GM23338 (cell line): Measurements from ENCODE around the gene KCNJ16. TPM values are rescaled to one million over a fixed set of nuclear protein-coding genes. Genes with fewer than 3 reads are reported as not detected.

Experiments
- ATAC-seq: fragments of 200-7000 bp; cut with Tn5 transposase; 3 replicates; pipeline ENCODE4 v1.9.1; 2020
- DNase-seq: peaks from one replicate; pipeline ENCODE4 v3.0.0-alpha.2; 2015; ENCODE audit warnings: low spot score
- H2AFZ ChIP-seq: fragments of 200-600 bp; sonication (generic); 2 replicates; pipeline ENCODE4 v1.8.0; 2016; ENCODE audit warnings: antibody characterized with exemption, mild to moderate bottlenecking, moderate library complexity
- H3F3A ChIP-seq: fragments of 200-600 bp; sonication (generic); replicated peaks from 2 replicates; pipeline ENCODE4 v1.8.0; 2017; ENCODE audit warnings: antibody characterized with exemption, mixed run types, low read depth
- H3K27ac ChIP-seq: fragments of 200-600 bp; sonication (generic); 2 replicates; pipeline ENCODE4 v1.6.1; 2016; ENCODE audit warnings: low read depth
- H3K27me3 ChIP-seq: fragments of 200-600 bp; sonication (generic); 2 replicates; pipeline ENCODE4 v1.8.0; 2016; ENCODE audit warnings: mild to moderate bottlenecking, mixed run types, moderate library complexity; ENCODE audit not compliant: insufficient read depth
- H3K36me3 ChIP-seq: fragments of 200-600 bp; sonication (generic); 2 replicates; pipeline ENCODE4 v1.8.0; 2016; ENCODE audit warnings: mild to moderate bottlenecking; ENCODE audit not compliant: insufficient read depth
- H3K4me1 ChIP-seq: fragments of 200-600 bp; sonication (generic); 2 replicates; pipeline ENCODE4 v1.8.0; 2016; ENCODE audit warnings: mild to moderate bottlenecking, moderate library complexity; ENCODE audit not compliant: insufficient read depth
- H3K4me2 ChIP-seq: fragments of 200-600 bp; sonication (generic); 2 replicates; pipeline ENCODE4 v1.7.1; 2017; ENCODE audit warnings: mixed run types
- H3K4me3 ChIP-seq: fragments of 200-600 bp; sonication (generic); 2 replicates; pipeline ENCODE4 v1.6.1; 2016; ENCODE audit warnings: mixed run types
- H3K79me2 ChIP-seq: fragments of 200-600 bp; sonication (generic); replicated peaks from 2 replicates; pipeline ENCODE4 v1.8.0; 2017; ENCODE audit warnings: mild to moderate bottlenecking; ENCODE audit not compliant: insufficient read depth
- H3K9me2 ChIP-seq: fragments of 200-600 bp; sonication (generic); 2 replicates; pipeline ENCODE4 v1.8.0; 2017; ENCODE audit not compliant: insufficient read depth
- H4K20me1 ChIP-seq: fragments of 200-600 bp; sonication (generic); replicated peaks from 2 replicates; pipeline ENCODE4 v1.8.0; 2017; ENCODE audit warnings: mild to moderate bottlenecking; ENCODE audit not compliant: insufficient read depth
- H3K27ac Mint-ChIP-seq: 2 replicates; pipeline ENCODE4 v1.8.0; 2020; ENCODE audit warnings: inconsistent platforms, mild to moderate bottlenecking, moderate library complexity, mixed read lengths
- H3K27me3 Mint-ChIP-seq: 3 replicates; pipeline ENCODE4 v1.8.0; 2022; ENCODE audit warnings: low read depth, mild to moderate bottlenecking, moderate library complexity, mixed read lengths, inconsistent platforms; ENCODE audit not compliant: insufficient read depth, poor library complexity
- H3K36me3 Mint-ChIP-seq: 3 replicates; pipeline ENCODE4 v1.8.0; 2021; ENCODE audit warnings: low read depth, mild to moderate bottlenecking, inconsistent platforms, moderate library complexity, mixed read lengths
- H3K4me1 Mint-ChIP-seq: 3 replicates; pipeline ENCODE4 v1.8.0; 2020; ENCODE audit warnings: mild to moderate bottlenecking, inconsistent platforms, mixed read lengths
- H3K4me3 Mint-ChIP-seq: 3 replicates; pipeline ENCODE4 v1.8.0; 2021; ENCODE audit warnings: moderate library complexity, mild to moderate bottlenecking, inconsistent platforms, mixed read lengths
- H3K9me3 Mint-ChIP-seq: 3 replicates; pipeline ENCODE4 v1.8.0; 2020; ENCODE audit warnings: moderate library complexity, mild to moderate bottlenecking, inconsistent platforms, mixed read lengths
- CREB1 ChIP-seq: fragments of 250-450 bp; sonication (Bioruptor Pico); IDR thresholded peaks from 2 replicates; pipeline ENCODE4 v1.5.0; 2020; ENCODE audit warnings: low read depth, mild to moderate bottlenecking, moderate library complexity
- ETS1 ChIP-seq: IDR thresholded peaks from 2 replicates; pipeline ENCODE4 v1.6.1; 2016; ENCODE audit warnings: antibody characterized with exemption
- EZH2 ChIP-seq: fragments of 200-600 bp; sonication (generic); IDR thresholded peaks from one replicate; pipeline ENCODE4 v1.8.0; 2017; ENCODE audit warnings: antibody characterized with exemption, mild to moderate bottlenecking, low read depth; ENCODE audit not compliant: unreplicated experiment
- EZH2phosphoT487 ChIP-seq: fragments of 200-600 bp; sonication (generic); IDR thresholded peaks from one replicate; pipeline ENCODE4 v1.8.1; 2018; ENCODE audit warnings: antibody characterized with exemption; ENCODE audit not compliant: unreplicated experiment
- JUNB ChIP-seq: IDR thresholded peaks from one replicate; pipeline ENCODE4 v1.6.1; 2016; ENCODE audit warnings: antibody characterized with exemption; ENCODE audit not compliant: unreplicated experiment
- NANOG ChIP-seq: IDR thresholded peaks from 2 replicates; pipeline ENCODE4 v1.6.1; 2016; ENCODE audit warnings: antibody characterized with exemption, borderline replicate concordance
- POLR2AphosphoS5 ChIP-seq: IDR thresholded peaks from 2 replicates; pipeline ENCODE4 v1.6.1; 2016; ENCODE audit warnings: antibody characterized with exemption, low read depth
- STAT1 ChIP-seq: IDR thresholded peaks from one replicate; pipeline ENCODE4 v1.6.1; 2016; ENCODE audit warnings: antibody characterized with exemption; ENCODE audit not compliant: unreplicated experiment
- ZNF114 ChIP-seq: fragments of 250-450 bp; sonication (Bioruptor Pico); IDR thresholded peaks from 2 replicates; pipeline ENCODE4 v1.5.0; 2020; ENCODE audit warnings: mild to moderate bottlenecking, moderate library complexity
- ZNF331 ChIP-seq: fragments of 250-450 bp; sonication (Bioruptor Pico); IDR thresholded peaks from 2 replicates; pipeline ENCODE4 v1.5.0; 2020; ENCODE audit warnings: low read depth, mild to moderate bottlenecking, moderate library complexity
- polyA plus RNA-seq: library from polyadenylated mRNA; unstranded; fragments of >200 nt; fragmentation: Nextera tagmentation; extraction: Ambion mirVana; gene quantifications from 2 replicates; pipeline ENCODE4 v1.2.1, GENCODE V29; 2016
- total RNA-seq: library from RNA; depleted of rRNA; stranded (reverse); fragments of >200 nt; shearing (Covaris generic); gene quantifications from 2 replicates; pipeline ENCODE4 v1.2.3, GENCODE V29; 2014
- TF ChIP-seq, protein P1 (sequence below): IDR thresholded peaks from one replicate; pipeline ENCODE4 v1.6.1; 2018; ENCODE audit warnings: antibody characterized with exemption; ENCODE audit not compliant: unreplicated experiment
- TF ChIP-seq, protein P2 (sequence below), 2 experiments: fragments of 200-600 bp in 1 of 2; sonication (generic) in 1 of 2; conservative IDR thresholded peaks; 2 replicates each; pipeline versions ENCODE4 v1.5.1 to v1.6.1; 2016 to 2017; ENCODE audit warnings: antibody characterized with exemption in 2 of 2, low read depth in 2 of 2, mild to moderate bottlenecking in 2 of 2, moderate library complexity in 1 of 2

KCNJ16 gene
- total and polyA plus RNA-seq, 2 experiments from 2014 or later: not detected

DNA sequence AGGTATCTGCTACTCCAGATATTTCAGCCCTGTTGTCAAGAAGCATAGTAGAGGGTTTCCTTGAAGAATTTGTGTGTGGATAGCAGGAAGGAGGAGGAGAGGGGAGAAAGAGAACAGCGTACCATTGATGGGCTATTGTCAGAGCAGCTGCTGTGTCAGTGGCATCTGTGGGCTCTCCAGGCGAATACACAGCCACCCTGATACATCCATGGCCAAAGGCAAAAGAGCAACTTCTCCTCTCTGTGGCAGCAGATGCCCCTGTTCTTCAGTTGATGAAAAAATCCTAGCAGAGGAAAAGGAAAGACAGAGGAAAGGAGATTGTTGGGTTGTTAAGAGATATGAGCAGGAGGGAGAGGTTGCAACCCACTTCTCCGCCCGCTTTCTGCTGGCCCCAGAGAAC is 82.1 kb downstream of the KCNJ16 start:
- Histone ChIP-seq H4K20me1 (no peaks in the 10 kb centered on the region), H3K79me2 (no peaks in the 10 kb centered on the region), H3K4me2 (no peak overlapping the region), H2AFZ (no peak overlapping the region), H3F3A (no peaks in the 10 kb centered on the region), H3K27ac (no peak overlapping the region), H3K36me3 (no peaks in the 10 kb centered on the region), H3K4me1 (no peaks in the 10 kb centered on the region), H3K27me3 (no peaks in the 10 kb centered on the region), H3K4me3 (no peak overlapping the region), H3K9me2 (no peaks in the 10 kb centered on the region; the same call in 1 of the 2 replicates)
- Mint-ChIP-seq H3K4me1 (no peaks in the 10 kb centered on the region), H3K9me3 (no peaks in the 10 kb centered on the region), H3K27me3 (peaks cover 2% of the 10 kb centered on the region), H3K4me3 (no peak overlapping the region), H3K36me3 (no peaks in the 10 kb centered on the region), H3K27ac (no peak overlapping the region)
- DNase-seq: no peak
- TF ChIP-seq ZNF114 (CRISPR knock-in tag) (no peak), EZH2phosphoT487 (no peak), POLR2AphosphoS5 (no peak), NANOG (no peak), STAT1 (no peak), EZH2 (no peak), JUNB (no peak), ETS1 (no peak)
- TF ChIP-seq, protein P1, sequence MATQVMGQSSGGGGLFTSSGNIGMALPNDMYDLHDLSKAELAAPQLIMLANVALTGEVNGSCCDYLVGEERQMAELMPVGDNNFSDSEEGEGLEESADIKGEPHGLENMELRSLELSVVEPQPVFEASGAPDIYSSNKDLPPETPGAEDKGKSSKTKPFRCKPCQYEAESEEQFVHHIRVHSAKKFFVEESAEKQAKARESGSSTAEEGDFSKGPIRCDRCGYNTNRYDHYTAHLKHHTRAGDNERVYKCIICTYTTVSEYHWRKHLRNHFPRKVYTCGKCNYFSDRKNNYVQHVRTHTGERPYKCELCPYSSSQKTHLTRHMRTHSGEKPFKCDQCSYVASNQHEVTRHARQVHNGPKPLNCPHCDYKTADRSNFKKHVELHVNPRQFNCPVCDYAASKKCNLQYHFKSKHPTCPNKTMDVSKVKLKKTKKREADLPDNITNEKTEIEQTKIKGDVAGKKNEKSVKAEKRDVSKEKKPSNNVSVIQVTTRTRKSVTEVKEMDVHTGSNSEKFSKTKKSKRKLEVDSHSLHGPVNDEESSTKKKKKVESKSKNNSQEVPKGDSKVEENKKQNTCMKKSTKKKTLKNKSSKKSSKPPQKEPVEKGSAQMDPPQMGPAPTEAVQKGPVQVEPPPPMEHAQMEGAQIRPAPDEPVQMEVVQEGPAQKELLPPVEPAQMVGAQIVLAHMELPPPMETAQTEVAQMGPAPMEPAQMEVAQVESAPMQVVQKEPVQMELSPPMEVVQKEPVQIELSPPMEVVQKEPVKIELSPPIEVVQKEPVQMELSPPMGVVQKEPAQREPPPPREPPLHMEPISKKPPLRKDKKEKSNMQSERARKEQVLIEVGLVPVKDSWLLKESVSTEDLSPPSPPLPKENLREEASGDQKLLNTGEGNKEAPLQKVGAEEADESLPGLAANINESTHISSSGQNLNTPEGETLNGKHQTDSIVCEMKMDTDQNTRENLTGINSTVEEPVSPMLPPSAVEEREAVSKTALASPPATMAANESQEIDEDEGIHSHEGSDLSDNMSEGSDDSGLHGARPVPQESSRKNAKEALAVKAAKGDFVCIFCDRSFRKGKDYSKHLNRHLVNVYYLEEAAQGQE: no peak
- TF ChIP-seq, protein P2, sequence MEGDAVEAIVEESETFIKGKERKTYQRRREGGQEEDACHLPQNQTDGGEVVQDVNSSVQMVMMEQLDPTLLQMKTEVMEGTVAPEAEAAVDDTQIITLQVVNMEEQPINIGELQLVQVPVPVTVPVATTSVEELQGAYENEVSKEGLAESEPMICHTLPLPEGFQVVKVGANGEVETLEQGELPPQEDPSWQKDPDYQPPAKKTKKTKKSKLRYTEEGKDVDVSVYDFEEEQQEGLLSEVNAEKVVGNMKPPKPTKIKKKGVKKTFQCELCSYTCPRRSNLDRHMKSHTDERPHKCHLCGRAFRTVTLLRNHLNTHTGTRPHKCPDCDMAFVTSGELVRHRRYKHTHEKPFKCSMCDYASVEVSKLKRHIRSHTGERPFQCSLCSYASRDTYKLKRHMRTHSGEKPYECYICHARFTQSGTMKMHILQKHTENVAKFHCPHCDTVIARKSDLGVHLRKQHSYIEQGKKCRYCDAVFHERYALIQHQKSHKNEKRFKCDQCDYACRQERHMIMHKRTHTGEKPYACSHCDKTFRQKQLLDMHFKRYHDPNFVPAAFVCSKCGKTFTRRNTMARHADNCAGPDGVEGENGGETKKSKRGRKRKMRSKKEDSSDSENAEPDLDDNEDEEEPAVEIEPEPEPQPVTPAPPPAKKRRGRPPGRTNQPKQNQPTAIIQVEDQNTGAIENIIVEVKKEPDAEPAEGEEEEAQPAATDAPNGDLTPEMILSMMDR (conservative IDR thresholded peaks at IDR 0.05; ENCODE audit: low read depth in 2 of 2): no peak
- ATAC-seq: no peak

DNA sequence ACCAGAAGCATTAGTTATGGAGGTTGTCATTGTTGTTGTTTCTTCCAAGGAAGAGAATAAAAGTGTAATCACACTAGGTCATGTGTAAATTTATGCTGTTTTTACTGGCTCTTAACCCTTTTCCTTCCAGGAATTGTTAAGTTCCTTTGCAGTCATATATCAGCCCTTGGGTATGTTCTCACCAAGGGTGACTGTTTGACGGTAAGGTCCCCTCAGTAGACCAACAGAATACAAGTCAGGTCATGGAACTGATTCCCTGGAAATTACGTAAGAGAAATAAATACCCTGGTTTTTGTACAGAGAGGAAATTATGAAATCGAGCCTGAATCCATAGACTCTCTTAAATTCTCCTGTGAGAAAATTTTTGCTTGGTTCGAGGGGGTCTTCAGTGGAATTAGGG is 83.2 kb downstream of the KCNJ16 start:
- Histone ChIP-seq H3K4me3 (no peak overlapping the region), H3K4me2 (no peak overlapping the region), H3K36me3 (no peaks in the 10 kb centered on the region), H4K20me1 (no peaks in the 10 kb centered on the region), H3F3A (no peaks in the 10 kb centered on the region), H3K27me3 (no peaks in the 10 kb centered on the region), H3K27ac (no peak overlapping the region), H3K4me1 (no peaks in the 10 kb centered on the region), H3K79me2 (no peaks in the 10 kb centered on the region), H2AFZ (peak overlapping the region; percentile 43; the same call in 1 of the 2 replicates), H3K9me2 (no peaks in the 10 kb centered on the region; the same call in 1 of the 2 replicates)
- ATAC-seq (no peak), DNase-seq (no peak)
- Mint-ChIP-seq H3K36me3 (no peaks in the 10 kb centered on the region), H3K27ac (no peak overlapping the region), H3K4me1 (no peaks in the 10 kb centered on the region), H3K27me3 (peaks cover 2% of the 10 kb centered on the region), H3K9me3 (no peaks in the 10 kb centered on the region), H3K4me3 (no peak overlapping the region)
- TF ChIP-seq JUNB: no peak
- TF ChIP-seq POLR2AphosphoS5: no peak
- TF ChIP-seq CREB1 (CRISPR knock-in tag): no peak
- no peak for TF ChIP-seq EZH2phosphoT487
- no peak for TF ChIP-seq NANOG
- TF ChIP-seq, protein P1: no peak
- TF ChIP-seq EZH2: no peak
- no peak for TF ChIP-seq ETS1
- no peak for TF ChIP-seq STAT1
- no peak for TF ChIP-seq ZNF114 (CRISPR knock-in tag)
- no peak for TF ChIP-seq ZNF331
